Retinal pigment epithelial cell (primary cell): ENCODE results near the gene FAIM2.

ENCODE experiments used
- DNase-seq: peaks from one replicate; pipeline ENCODE4 v3.0.0-alpha.2; 2010; ENCODE audit warnings: low read depth
- H3K4me3 ChIP-seq: 2 replicates; pipeline ENCODE4 v1.5.1; 2011; ENCODE audit warnings: mild to moderate bottlenecking, low read length, control low read depth, moderate library complexity
- TF ChIP-seq, protein P1 (sequence below): conservative IDR thresholded peaks from 2 replicates; pipeline ENCODE4 v1.5.1; 2011; ENCODE audit warnings: low read depth, low read length, control low read depth, inconsistent platforms

The FAIM2 gene

GRCh38 chr12:49818241-49818895 is 85.3 kb downstream of the FAIM2 start:
- TF ChIP-seq, protein P1, sequence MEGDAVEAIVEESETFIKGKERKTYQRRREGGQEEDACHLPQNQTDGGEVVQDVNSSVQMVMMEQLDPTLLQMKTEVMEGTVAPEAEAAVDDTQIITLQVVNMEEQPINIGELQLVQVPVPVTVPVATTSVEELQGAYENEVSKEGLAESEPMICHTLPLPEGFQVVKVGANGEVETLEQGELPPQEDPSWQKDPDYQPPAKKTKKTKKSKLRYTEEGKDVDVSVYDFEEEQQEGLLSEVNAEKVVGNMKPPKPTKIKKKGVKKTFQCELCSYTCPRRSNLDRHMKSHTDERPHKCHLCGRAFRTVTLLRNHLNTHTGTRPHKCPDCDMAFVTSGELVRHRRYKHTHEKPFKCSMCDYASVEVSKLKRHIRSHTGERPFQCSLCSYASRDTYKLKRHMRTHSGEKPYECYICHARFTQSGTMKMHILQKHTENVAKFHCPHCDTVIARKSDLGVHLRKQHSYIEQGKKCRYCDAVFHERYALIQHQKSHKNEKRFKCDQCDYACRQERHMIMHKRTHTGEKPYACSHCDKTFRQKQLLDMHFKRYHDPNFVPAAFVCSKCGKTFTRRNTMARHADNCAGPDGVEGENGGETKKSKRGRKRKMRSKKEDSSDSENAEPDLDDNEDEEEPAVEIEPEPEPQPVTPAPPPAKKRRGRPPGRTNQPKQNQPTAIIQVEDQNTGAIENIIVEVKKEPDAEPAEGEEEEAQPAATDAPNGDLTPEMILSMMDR = no peak
- DNase-seq = no peak
- H3K4me3 ChIP-seq = no peak overlapping the region
